HG03196 (cell line): ENCODE results near the gene DST.

Experiments used
- ATAC-seq: cut with Tn5 transposase; IDR thresholded peaks from one replicate; pipeline ENCODE4 v1.9.1; 2021; ENCODE audit not compliant: unreplicated experiment

DST gene

DNA sequence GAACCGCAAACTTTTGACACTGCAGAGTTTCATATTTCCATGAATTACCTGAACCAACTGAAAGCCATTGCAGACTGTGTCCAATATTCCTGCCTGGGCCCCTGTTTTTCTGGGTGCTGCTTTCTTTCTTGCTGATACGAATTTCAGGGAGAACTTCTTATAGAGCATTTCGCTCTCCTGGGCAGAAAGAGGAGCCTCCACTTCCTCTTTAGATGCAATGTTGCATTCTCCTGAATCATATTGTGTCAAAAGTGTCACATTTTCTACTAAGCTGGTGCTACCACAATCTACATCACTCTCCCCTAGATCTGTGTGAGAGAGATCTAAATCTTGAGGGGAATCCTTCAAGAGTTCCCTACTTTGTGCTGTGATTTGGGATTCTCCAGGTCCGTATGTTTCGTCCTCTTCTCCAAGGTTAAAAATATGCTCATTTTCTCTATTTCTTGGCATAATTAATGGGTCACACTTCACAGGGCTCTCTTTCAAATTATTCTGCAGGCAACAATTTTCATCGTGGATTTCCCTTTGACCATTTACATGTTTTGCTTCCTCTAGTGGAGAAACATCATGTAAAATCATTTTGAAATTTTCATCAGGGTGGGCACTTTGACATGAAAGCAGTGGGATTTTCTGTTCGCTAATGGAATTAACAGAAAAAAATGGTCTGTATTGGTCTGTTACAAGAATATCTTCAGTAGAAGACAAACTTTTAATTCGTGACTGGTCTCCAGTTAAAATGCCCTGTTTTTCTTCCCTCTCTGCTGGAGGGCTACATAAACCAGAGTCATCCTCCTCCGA is 102.3 kb downstream of the DST start:
- ATAC-seq, result no peak

DNA sequence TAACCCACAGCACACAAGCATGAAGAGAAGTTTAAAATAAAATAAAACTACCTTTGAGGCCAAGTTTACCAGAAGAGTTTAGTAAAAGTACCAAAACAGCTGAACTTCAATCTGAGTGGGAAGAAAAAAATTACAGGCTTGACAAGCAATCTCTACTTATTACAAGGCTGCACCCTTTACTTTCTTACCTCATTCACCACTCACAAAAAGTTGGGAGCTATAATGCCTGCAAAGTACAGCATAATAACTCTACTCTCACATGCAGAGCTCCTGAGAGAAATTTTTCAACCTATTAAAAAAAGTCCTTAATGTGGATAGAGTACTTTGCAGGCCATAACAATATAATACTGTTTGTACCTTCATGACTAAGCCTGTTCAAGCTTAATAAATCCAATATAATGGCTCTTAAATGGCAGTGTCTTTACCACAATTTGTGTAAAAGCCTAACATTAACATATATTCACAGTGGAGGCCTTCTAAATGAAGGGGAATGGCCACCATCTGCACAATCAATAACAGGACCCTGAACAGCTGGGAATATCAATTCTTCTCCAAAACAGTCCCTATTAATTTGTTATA is 103.1 kb downstream of the DST start:
- ATAC-seq, result no peak

DNA sequence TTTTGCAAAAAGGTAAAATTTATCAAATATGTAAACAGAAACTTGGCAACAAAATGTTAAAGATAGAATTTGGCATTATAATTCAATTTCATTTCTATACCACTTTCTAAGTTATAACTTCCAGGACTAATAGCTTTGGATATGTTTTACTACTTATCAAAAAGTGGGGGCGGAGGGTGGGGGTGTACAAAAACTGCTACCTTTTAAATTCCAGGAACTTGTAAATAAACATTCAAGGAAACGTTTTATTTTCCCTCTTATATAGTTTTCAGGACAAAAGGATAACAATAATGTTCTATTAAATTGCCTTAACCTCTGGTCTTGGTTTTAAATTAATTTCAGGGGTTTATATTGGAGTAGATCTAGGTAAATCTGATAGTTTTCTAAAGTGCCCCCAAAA is 103.8 kb downstream of the DST start:
- ATAC-seq, result no peak

DNA sequence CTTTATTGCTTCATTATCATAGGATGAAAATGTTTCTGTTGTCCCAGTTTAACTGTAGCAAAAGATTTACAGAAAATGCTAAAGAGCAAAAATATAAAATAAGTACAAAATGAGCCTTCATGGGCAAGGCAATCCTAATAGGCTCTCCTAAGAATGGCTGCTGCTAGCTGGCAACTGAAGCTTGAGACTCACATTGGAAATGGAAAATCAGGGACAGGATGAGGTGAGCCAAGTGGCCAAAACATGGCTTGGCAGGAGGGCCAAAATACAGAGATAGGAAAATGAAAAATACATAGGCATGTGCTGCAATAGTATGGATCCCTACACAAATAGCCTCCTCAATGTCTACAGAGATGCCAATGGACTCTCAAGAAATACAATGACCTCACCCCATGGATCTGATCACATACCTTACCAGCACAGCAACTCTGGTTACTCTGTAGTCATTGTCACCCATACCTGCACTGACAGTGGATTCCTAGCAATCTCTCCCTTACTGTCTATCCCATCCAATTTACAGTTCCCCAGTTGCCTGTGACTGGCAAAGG is 105.4 kb downstream of the DST start:
- ATAC-seq, result no peak

DNA sequence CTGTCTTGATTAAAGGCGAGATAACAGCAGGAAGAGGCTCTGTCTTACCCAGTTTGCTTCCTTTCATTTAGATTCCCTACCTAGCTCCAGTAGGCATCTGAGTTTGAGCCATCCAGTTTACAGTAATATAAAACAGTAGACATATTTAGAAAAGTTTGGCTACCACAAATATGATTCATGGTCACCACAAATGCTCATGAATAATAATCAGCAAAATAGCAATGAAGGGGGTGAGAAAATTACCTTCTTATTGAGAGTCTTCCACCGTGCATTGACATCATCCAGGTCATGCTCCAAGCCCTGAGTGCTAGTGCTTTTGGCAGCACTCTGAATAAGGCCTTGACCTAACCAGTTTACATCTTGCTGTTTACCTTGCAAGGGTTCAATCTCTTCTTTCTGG is 106.2 kb downstream of the DST start:
- ATAC-seq, result no peak

DNA sequence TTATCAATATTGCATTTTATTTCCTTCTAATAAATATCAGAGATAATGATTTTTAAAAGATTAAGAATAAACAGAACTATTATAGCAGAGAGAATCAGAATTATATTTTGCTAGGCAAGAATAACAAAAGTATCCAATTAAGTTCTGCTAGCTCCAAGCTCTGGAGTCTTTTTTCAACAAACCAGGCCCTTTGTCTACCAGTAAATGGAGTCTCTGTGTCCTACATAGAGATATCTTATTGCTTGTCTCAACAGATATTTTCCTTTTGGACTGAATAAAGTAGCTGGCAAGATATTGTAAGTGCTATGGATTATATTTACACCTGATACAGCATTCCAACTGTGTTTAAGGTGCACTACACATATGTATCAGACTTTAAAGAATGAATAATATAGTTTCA is 107.1 kb downstream of the DST start:
- ATAC-seq, result no peak

DNA sequence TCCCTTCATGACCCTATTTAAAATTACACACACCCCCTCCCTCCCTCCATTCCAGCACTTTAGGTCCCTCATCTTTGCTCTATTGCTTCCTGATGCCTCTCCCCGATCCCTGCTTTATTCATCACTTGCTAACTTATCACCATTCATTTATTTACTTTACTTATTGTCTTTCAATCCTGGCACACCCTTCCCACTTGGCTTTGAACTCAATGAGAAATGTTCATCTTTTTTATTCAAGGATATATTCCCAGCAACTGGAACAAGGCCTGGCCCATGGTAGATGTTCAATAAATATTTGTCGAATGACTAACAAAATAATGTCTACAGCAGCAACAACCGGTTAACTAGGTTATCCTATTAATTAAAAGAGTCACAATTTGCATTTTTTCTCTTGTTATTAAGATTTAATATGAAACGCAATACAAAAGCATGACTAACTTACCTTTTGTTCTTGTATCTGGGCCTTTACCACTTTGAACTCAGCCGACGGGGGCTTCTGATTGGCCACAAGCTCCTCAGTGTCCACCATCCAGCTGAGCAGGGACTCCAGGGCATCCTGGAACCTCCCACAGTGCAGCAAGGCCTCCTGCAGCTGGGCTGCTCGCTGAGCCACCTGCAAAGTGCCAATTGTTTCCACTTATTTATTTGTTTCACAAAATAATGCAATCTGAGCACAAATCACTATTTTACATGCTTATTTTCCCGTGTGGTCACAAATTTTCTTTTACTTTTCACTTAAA is 107.8 kb downstream of the DST start:
- ATAC-seq, result no peak

- ATAC-seq, result no peak
These were observed 109.7 kb downstream of the DST start for GRCh38 chr6:56532766-56533551.

DNA sequence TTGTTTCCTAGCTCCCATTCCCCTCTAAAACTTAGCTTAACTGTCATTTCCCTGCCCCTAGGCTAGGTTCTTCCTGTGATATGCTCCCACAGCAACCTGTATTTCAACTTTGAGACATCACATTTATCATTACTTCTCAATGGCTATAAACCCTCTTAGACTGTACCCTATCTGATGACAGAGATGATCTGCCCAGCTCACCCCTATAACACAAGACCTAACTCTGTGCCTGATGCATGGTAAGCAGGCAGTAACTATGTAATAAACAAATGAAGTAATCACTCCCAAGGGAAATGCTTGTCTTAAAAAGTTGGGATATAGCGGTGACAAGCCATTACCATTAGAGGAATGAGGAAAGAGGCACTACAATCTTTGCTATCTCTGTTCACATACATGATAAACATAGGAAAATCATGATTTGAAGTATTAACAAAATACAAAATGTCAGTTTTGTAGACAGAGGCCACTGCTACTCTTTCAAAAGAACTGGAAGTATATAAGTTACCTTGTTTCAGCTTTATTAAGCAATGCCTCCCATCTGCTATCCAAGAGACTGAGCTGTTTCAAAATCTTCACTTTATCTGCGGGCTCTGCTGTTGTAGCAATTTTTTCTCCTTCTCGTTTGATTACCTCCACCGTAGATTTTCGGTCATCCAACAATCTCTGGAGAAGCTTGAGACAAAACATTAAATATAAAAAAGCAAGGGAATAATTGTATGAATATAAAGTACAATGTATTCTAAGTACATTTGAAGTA is 110.7 kb downstream of the DST start:
- ATAC-seq, result no peak

DNA sequence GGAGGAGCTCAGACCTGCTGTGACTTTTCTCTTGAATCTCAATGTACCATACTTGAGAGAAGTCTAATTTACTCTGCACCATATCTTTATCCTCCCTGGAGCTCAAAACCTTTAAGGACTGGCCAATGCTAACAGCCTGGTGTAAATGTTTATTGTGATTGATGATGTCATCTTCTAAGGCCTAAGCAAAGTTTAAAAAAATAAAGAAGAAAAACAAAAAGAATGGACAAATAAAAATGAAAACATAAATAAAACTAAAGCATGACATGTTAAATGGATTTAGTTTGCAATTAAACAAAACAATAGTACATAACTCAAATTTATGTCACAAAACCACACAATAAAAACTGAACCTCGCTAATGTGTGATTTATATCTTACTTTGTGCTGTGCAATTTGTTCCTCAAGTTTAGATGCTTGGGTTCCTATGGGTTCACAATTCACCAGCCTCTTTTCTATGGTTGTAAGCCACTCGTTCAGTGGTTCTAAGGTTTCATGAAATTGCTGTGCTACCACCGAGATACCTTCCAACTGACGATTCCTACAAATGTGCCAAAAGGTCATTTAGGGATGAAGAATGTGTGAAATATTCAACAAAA is 113.0 kb downstream of the DST start:
- ATAC-seq, result no peak

DNA sequence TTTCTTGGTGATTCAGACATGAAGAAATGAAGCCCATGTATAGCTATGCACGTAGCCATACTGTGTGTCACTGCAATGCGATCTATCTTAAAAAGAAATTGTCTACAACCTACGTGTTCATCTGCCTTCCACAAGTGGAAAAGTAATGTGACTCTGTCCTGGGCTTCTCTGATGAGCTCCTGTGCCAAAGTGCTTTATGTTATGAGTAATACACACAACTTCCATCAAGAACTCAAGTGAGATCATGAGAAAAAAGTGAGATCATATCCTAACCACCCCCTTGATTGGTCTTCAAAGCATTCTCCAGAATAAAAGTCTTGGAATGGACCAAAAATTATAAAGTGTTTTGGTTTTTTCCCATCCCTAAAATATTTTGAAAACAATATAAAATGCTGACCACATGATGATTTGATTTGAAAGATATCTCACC is 114.3 kb downstream of the DST start:
- no peak for ATAC-seq

- no peak for ATAC-seq
These were observed 114.8 kb downstream of the DST start for GRCh38 chr6:56527934-56528333.

- ATAC-seq, result no peak
These were observed 115.7 kb downstream of the DST start for GRCh38 chr6:56526860-56527544.

DNA sequence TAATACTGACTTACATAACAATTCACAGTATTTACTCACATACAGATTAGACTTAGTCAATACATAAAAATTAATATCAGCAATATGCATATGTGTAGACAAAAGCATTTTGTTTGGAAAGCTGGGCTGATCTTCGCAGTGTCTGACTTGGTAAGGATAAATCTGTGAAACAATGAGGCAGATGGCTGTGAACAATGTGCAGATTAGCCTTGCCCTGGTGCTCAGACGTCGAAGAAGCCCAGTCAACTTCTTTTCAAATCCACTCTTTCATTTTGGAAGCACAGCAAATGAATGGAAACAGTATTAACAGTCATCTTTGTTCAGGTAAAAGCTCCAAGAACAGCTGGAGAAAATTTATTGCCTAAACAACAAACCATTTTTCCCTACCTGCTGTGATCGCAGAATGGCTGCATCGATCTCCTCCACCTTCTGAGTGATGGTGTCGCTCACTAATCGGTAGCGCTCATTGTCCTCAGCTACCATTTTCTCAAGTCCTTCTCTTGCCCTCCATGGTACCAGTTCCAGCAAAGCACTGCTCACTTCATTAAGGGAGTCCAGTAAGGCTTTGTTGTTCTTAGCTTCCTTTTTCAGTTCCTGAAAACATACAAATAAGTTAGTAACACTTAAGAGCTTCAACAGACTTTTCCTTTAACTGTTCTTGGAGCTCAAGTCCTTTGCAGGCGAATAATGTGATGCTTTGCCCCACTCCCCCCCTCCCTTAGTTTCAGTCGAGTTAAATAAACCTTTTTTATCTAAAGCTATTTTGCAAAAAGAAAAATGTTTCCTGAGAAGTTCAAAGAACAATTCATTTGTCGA is 116.5 kb downstream of the DST start:
- no peak for ATAC-seq

GRCh38 chr6:56524891-56525703 is 117.6 kb downstream of the DST start:
- ATAC-seq, result no peak

GRCh38 chr6:56522495-56523270 is 120.0 kb downstream of the DST start:
- no peak for ATAC-seq

DNA sequence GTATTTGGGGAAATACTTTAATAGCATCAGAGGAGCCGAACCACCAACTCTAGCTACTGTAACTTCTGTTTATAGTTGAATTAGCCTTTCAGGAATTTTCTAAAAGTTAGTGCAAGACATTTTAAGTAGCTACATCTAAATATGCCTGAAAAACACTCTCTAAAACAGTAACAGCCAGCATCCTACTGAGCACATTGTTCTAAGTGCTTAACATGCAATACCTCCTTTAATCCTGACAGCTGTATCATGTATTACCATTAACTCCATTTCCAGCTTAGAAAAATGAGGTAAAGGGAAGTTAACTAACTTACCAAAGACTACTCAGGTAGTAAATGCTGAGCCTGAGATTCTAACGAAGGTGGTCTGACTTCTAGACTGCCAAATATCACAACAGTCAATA is 120.7 kb downstream of the DST start:
- no peak for ATAC-seq
